ENCODE measurements around the gene ZIK1. TPM values are rescaled to one million over a fixed set of nuclear protein-coding genes. Genes with fewer than 3 reads are reported as not detected.

Gene ZIK1
- polyA plus RNA-seq, 1 donor (not counting 4 experiments of a cell fraction or from before 2014, with no cell fraction given) = 3.9 TPM

DNA sequence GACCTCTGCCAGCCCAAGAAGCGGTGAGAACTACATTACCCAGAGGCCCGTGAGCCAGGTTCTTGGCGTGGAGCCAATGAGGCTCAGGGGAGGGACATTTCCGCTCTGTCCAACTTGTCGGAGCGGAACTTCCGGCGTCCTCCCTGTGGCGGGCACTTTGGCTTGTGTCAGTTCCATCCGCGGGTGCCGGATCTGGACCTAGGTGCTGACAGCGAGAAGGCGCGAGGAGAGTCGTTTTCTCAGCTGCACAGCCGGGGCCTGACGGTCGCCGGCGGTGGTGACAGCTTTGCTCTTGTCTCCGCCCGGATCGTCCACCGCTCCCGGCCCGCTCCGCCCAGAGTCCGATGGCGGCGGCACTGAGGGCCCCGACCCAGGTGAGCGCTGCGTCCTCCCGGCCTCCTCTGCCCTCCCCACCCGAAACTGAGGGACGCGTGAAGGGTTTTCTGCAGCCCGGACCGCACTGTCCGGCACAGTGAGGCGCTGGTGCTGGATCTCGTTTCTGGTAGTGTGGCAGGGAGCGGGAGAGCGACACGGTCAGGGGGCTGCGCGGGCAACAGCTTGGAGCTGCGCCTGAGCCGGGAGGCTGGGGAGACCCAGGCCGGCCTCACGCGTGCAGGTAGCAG lies 15.9 kb downstream of the ZIK1 start, which contains the start of gene ZNF530:
TSS of gene ZNF530 (plus strand) at position 125 of the 623 bp plus-strand sequence. CDS start 4,461 bp downstream, outside the sequence.
- Histone ChIP-seq H3K4me2 (ENCODE audit: control insufficient read depth, extremely low read depth, insufficient read depth, low read depth, low read length) (peak within 1 kb of the TSS; percentile 93), H4K20me1 (ENCODE audit: control insufficient read depth, extremely low read depth, insufficient read depth, low read length) (no peaks in the 10 kb centered on the region), H3K36me3 (ENCODE audit: control insufficient read depth in 2 of 2, extremely low read depth in 1 of 2, insufficient read depth in 2 of 2, low read length in 2 of 2) (peaks cover 0 to 3% of the 10 kb centered on the region in 2 experiments), H3K27me3 (ENCODE audit: control insufficient read depth, extremely low read depth, insufficient read depth, low read length) (no peaks in the 10 kb centered on the region), H3K9me3 (ENCODE audit: control insufficient read depth, low read depth, low read length) (no peaks in the 10 kb centered on the region), H3K79me2 (ENCODE audit: control insufficient read depth, insufficient read depth, low read length) (peaks cover 15% of the 10 kb centered on the region), H3K4me1 (ENCODE audit: control insufficient read depth, extremely low read depth, insufficient read depth, low read length) (peaks cover 5% of the 10 kb centered on the region), H3K9ac (ENCODE audit: control insufficient read depth, extremely low read depth, insufficient read depth, low read length) (peak within 1 kb of the TSS; percentile 71), H3K27ac (ENCODE audit: control insufficient read depth, insufficient read depth, low read length) (peak within 1 kb of the TSS; percentile 16), H2AFZ (ENCODE audit: control insufficient read depth, low read length) (peak within 1 kb of the TSS; percentile 97), H3K4me3 (ENCODE audit: control insufficient read depth in 2 of 3, extremely low read depth in 1 of 3, insufficient read depth in 2 of 3, low read depth in 1 of 3, low read length in 3 of 3) (peak within 1 kb of the TSS; percentile 77 to 87 (median 85)), H3K9me1 (ENCODE audit: control insufficient read depth, extremely low read depth, insufficient read depth, low read length) (no peaks in the 10 kb centered on the region)
- dilution Hi-C loops (cut with MboI; ENCODE audit: extremely low pct_ligation_motif_present, low sequenced_read_pairs) = no loop called here
- DNase-seq (ENCODE audit: low read depth, low spot score) = peak; percentile 49
- peak; percentile 95 for FAIRE-seq
- no peak for TF ChIP-seq EZH2 (IDR thresholded peaks at IDR 0.05; ENCODE audit: low read length)
- TF ChIP-seq, protein P1, sequence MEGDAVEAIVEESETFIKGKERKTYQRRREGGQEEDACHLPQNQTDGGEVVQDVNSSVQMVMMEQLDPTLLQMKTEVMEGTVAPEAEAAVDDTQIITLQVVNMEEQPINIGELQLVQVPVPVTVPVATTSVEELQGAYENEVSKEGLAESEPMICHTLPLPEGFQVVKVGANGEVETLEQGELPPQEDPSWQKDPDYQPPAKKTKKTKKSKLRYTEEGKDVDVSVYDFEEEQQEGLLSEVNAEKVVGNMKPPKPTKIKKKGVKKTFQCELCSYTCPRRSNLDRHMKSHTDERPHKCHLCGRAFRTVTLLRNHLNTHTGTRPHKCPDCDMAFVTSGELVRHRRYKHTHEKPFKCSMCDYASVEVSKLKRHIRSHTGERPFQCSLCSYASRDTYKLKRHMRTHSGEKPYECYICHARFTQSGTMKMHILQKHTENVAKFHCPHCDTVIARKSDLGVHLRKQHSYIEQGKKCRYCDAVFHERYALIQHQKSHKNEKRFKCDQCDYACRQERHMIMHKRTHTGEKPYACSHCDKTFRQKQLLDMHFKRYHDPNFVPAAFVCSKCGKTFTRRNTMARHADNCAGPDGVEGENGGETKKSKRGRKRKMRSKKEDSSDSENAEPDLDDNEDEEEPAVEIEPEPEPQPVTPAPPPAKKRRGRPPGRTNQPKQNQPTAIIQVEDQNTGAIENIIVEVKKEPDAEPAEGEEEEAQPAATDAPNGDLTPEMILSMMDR (optimal IDR thresholded peaks at IDR 0.05 in 1 of 3, IDR thresholded peaks at IDR 0.05 in 1 of 3, conservative IDR thresholded peaks at IDR 0.05 in 1 of 3; ENCODE audit: extremely low read depth in 1 of 3, insufficient read depth in 2 of 3, low read length in 3 of 3) = no peak

DNA sequence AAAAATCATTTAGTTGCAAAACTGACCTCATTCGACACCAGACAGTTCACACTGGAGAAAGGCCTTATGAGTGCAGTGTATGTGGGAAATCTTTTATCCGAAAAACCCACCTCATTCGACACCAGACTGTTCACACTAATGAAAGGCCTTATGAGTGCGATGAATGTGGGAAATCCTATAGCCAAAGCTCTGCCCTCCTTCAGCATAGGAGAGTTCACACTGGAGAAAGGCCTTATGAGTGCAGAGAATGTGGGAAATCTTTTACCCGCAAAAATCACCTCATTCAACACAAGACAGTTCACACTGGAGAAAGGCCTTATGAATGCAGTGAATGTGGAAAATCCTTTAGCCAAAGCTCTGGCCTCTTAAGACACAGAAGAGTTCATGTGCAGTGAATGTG lies 23.0 kb downstream of the ZIK1 start:
- Histone ChIP-seq H3K4me1 (ENCODE audit: control insufficient read depth, extremely low read depth, insufficient read depth, low read length) (no peaks in the 10 kb centered on the region), H3K9ac (ENCODE audit: control insufficient read depth, extremely low read depth, insufficient read depth, low read length) (no peak overlapping the region), H3K9me3 (ENCODE audit: control insufficient read depth, low read depth, low read length) (no peaks in the 10 kb centered on the region), H3K4me3 (ENCODE audit: control insufficient read depth in 2 of 3, extremely low read depth in 1 of 3, insufficient read depth in 2 of 3, low read depth in 1 of 3, low read length in 3 of 3) (no peak overlapping the region), H3K27me3 (ENCODE audit: control insufficient read depth, extremely low read depth, insufficient read depth, low read length) (no peaks in the 10 kb centered on the region), H3K79me2 (ENCODE audit: control insufficient read depth, insufficient read depth, low read length) (peaks cover 3% of the 10 kb centered on the region), H4K20me1 (ENCODE audit: control insufficient read depth, extremely low read depth, insufficient read depth, low read length) (no peaks in the 10 kb centered on the region), H3K36me3 (ENCODE audit: control insufficient read depth in 2 of 2, extremely low read depth in 1 of 2, insufficient read depth in 2 of 2, low read length in 2 of 2) (peaks cover 10% of the 10 kb centered on the region in 2 experiments), H3K4me2 (ENCODE audit: control insufficient read depth, extremely low read depth, insufficient read depth, low read depth, low read length) (no peak overlapping the region), H3K27ac (ENCODE audit: control insufficient read depth, insufficient read depth, low read length) (no peak overlapping the region), H3K9me1 (ENCODE audit: control insufficient read depth, extremely low read depth, insufficient read depth, low read length) (no peaks in the 10 kb centered on the region), H2AFZ (ENCODE audit: control insufficient read depth, low read length) (no peak overlapping the region)
- dilution Hi-C loops (cut with MboI; ENCODE audit: extremely low pct_ligation_motif_present, low sequenced_read_pairs) = no loop called here
- DNase-seq (ENCODE audit: low read depth, low spot score) (no peak), FAIRE-seq (no peak)
- TF ChIP-seq EZH2 (IDR thresholded peaks at IDR 0.05; ENCODE audit: low read length) = no peak
- TF ChIP-seq, protein P1 (optimal IDR thresholded peaks at IDR 0.05 in 1 of 3, IDR thresholded peaks at IDR 0.05 in 1 of 3, conservative IDR thresholded peaks at IDR 0.05 in 1 of 3; ENCODE audit: extremely low read depth in 1 of 3, insufficient read depth in 2 of 3, low read length in 3 of 3) = no peak

Data from keratinocyte (primary cell).